SK-N-MC (cell line): ENCODE results near the gene PPFIA4.

ENCODE experiments used
- EZH2 ChIP-seq: fragments of 200-600 bp; sonication (generic); IDR thresholded peaks from one replicate; pipeline ENCODE4 v1.6.1; 2017; ENCODE audit warnings: antibody characterized with exemption
- FOXP2 ChIP-seq: optimal IDR thresholded peaks from 2 replicates; pipeline ENCODE3; 2011; ENCODE audit warnings: mild to moderate bottlenecking, moderate library complexity; ENCODE audit not compliant: insufficient read depth; ENCODE audit errors: extremely low read length, control extremely low read depth
- POLR2AphosphoS5 ChIP-seq: IDR thresholded peaks from 2 replicates; pipeline ENCODE4 v1.6.1; 2012; ENCODE audit warnings: mild to moderate bottlenecking, low read depth, low read length, borderline replicate concordance

GRCh38 chr1:203052601-203053000, 26.3 kb downstream of the PPFIA4 start:
- no peak for TF ChIP-seq EZH2
- no peak for TF ChIP-seq POLR2AphosphoS5
- TF ChIP-seq FOXP2: no peak
